SJCRH30 (cell line): ENCODE data around the gene SOWAHD. TPM values are rescaled to one million over a fixed set of nuclear protein-coding genes. Genes with fewer than 3 reads are reported as not detected.
"Not testable (repeated sequence)": the region's sequence is repeated elsewhere in the genome, so short reads cannot be mapped to it uniquely, and the experiment has no call there.

Experiments used
- DNase-seq, 2 experiments: peaks; one replicate each; pipeline ENCODE4 v3.0.0-alpha.2; 2015 to 2020
- H3K27ac ChIP-seq: fragments of 250-450 bp; sonication (Bioruptor Pico); 2 replicates; pipeline ENCODE4 v1.5.1; 2020; ENCODE audit warnings: mild to moderate bottlenecking, moderate library complexity
- H3K27me3 ChIP-seq: fragments of 250-450 bp; sonication (Bioruptor Pico); 2 replicates; pipeline ENCODE4 v1.5.1; 2020; ENCODE audit warnings: mild to moderate bottlenecking, moderate library complexity
- H3K36me3 ChIP-seq: fragments of 250-450 bp; sonication (Bioruptor Pico); 2 replicates; pipeline ENCODE4 v1.5.1; 2020; ENCODE audit warnings: mild to moderate bottlenecking, moderate library complexity
- H3K4me1 ChIP-seq: fragments of 250-450 bp; sonication (Bioruptor Pico); 2 replicates; pipeline ENCODE4 v1.5.1; 2020; ENCODE audit warnings: mild to moderate bottlenecking, moderate library complexity
- H3K4me3 ChIP-seq: fragments of 250-450 bp; sonication (Bioruptor Pico); 2 replicates; pipeline ENCODE4 v1.5.1; 2020; ENCODE audit warnings: mild to moderate bottlenecking, moderate library complexity
- H3K9me3 ChIP-seq: fragments of 250-450 bp; sonication (Bioruptor Pico); replicated peaks from 2 replicates; pipeline ENCODE4 v1.5.1; 2020; ENCODE audit warnings: mild to moderate bottlenecking, moderate library complexity
- total RNA-seq: library from RNA; depleted of rRNA; stranded (reverse); fragments of >200 nt; shearing (Covaris generic); gene quantifications from 2 replicates; pipeline ENCODE4 v1.2.3, GENCODE V29; 2014

Gene SOWAHD
- total RNA-seq, 1 experiment from 2014 or later = not detected

GRCh38 chrX:119750751-119751150 is 7.6 kb upstream of the SOWAHD start:
- not testable (repeated sequence) for H3K4me1 ChIP-seq, H3K27me3 ChIP-seq, H3K9me3 ChIP-seq, DNase-seq, H3K27ac ChIP-seq, H3K36me3 ChIP-seq, H3K4me3 ChIP-seq

GRCh38 chrX:119753001-119753400 is 5.4 kb upstream of the SOWAHD start:
- no peaks in the 10 kb centered on the region for H3K36me3 ChIP-seq
- no peak overlapping the region for H3K4me3 ChIP-seq
- no peaks in the 10 kb centered on the region for H3K9me3 ChIP-seq
- H3K27me3 ChIP-seq = no peaks in the 10 kb centered on the region
- no peak for DNase-seq
- no peak overlapping the region for H3K27ac ChIP-seq
- H3K4me1 ChIP-seq = peaks cover 17% of the 10 kb centered on the region

GRCh38 chrX:119753639-119754257 is 4.6 kb upstream of the SOWAHD start:
- Histone ChIP-seq H3K27me3 (no peaks in the 10 kb centered on the region), H3K36me3 (no peaks in the 10 kb centered on the region), H3K4me3 (no peak overlapping the region), H3K27ac (no peak overlapping the region), H3K9me3 (no peaks in the 10 kb centered on the region), H3K4me1 (peaks cover 17% of the 10 kb centered on the region)
- peak; percentile 45 to 80 for DNase-seq

GRCh38 chrX:119755981-119756533 is 2.3 kb upstream of the SOWAHD start:
- H3K27ac ChIP-seq = peak overlapping the region; percentile 35
- no peaks in the 10 kb centered on the region for H3K36me3 ChIP-seq
- DNase-seq = peak; percentile 62 to 63
- H3K4me1 ChIP-seq = peaks cover 17% of the 10 kb centered on the region
- no peaks in the 10 kb centered on the region for H3K27me3 ChIP-seq
- H3K4me3 ChIP-seq = peak overlapping the region; percentile 9; the same call in 1 of the 2 replicates
- H3K9me3 ChIP-seq = no peaks in the 10 kb centered on the region

GRCh38 chrX:119756926-119757635 is 1.3 kb upstream of the SOWAHD start:
- H3K4me1 ChIP-seq = peaks cover 17% of the 10 kb centered on the region
- no peaks in the 10 kb centered on the region for H3K36me3 ChIP-seq
- peak overlapping the region; percentile 35 for H3K27ac ChIP-seq
- no peaks in the 10 kb centered on the region for H3K27me3 ChIP-seq
- DNase-seq = no peak
- no peaks in the 10 kb centered on the region for H3K9me3 ChIP-seq
- H3K4me3 ChIP-seq = no peak overlapping the region

- Histone ChIP-seq H3K27ac (no peak overlapping the region), H3K4me3 (no peak overlapping the region), H3K27me3 (no peaks in the 10 kb centered on the region), H3K9me3 (no peaks in the 10 kb centered on the region), H3K36me3 (no peaks in the 10 kb centered on the region), H3K4me1 (peaks cover 17% of the 10 kb centered on the region)
- no peak for DNase-seq
Observed at GRCh38 chrX:119757646-119757978, 776 bp upstream of the SOWAHD start.

GRCh38 chrX:119758731-119759247 is 401 bp downstream of the SOWAHD start:
- DNase-seq = no peak
- Histone ChIP-seq H3K9me3 (no peaks in the 10 kb centered on the region), H3K4me3 (no peak overlapping the region), H3K4me1 (peaks cover 21% of the 10 kb centered on the region), H3K36me3 (no peaks in the 10 kb centered on the region), H3K27me3 (no peaks in the 10 kb centered on the region), H3K27ac (no peak overlapping the region)

- H3K9me3 ChIP-seq = no peaks in the 10 kb centered on the region
- H3K36me3 ChIP-seq = no peaks in the 10 kb centered on the region
- H3K27me3 ChIP-seq = no peaks in the 10 kb centered on the region
- H3K27ac ChIP-seq = no peak overlapping the region
- no peak for DNase-seq
- no peak overlapping the region for H3K4me3 ChIP-seq
- H3K4me1 ChIP-seq = peaks cover 22% of the 10 kb centered on the region
Observed at GRCh38 chrX:119759248-119759766, 919 bp downstream of the SOWAHD start.

GRCh38 chrX:119760026-119760877 is 1.9 kb downstream of the SOWAHD start:
- Histone ChIP-seq H3K27me3 (no peaks in the 10 kb centered on the region), H3K4me1 (peaks cover 22% of the 10 kb centered on the region), H3K27ac (no peak overlapping the region), H3K36me3 (no peaks in the 10 kb centered on the region), H3K9me3 (no peaks in the 10 kb centered on the region), H3K4me3 (no peak overlapping the region)
- DNase-seq = no peak

GRCh38 chrX:119762718-119763117 is 4.3 kb downstream of the SOWAHD start:
- Histone ChIP-seq H3K27ac (peak overlapping the region; percentile 32; the same call in 1 of the 2 replicates), H3K36me3 (no peaks in the 10 kb centered on the region), H3K4me3 (peak overlapping the region; percentile 7; the same call in 1 of the 2 replicates), H3K4me1 (peaks cover 5% of the 10 kb centered on the region; the same call in 1 of the 2 replicates), H3K9me3 (no peaks in the 10 kb centered on the region), H3K27me3 (no peaks in the 10 kb centered on the region)
- peak; percentile 57 to 65 for DNase-seq

GRCh38 chrX:119763181-119763580 is 4.8 kb downstream of the SOWAHD start:
- Histone ChIP-seq H3K36me3 (no peaks in the 10 kb centered on the region), H3K4me1 (peaks cover 6% of the 10 kb centered on the region), H3K27ac (peak overlapping the region; percentile 32; the same call in 1 of the 2 replicates), H3K27me3 (no peaks in the 10 kb centered on the region), H3K4me3 (peak overlapping the region; percentile 7; the same call in 1 of the 2 replicates), H3K9me3 (no peaks in the 10 kb centered on the region)
- peak; percentile 58 to 62 for DNase-seq

GRCh38 chrX:119763836-119764387 is 5.5 kb downstream of the SOWAHD start:
- DNase-seq = no peak
- H3K9me3 ChIP-seq = no peaks in the 10 kb centered on the region
- peak overlapping the region; percentile 32; the same call in 1 of the 2 replicates for H3K27ac ChIP-seq
- no peak overlapping the region for H3K4me3 ChIP-seq
- peaks cover 13% of the 10 kb centered on the region for H3K4me1 ChIP-seq
- H3K27me3 ChIP-seq = no peaks in the 10 kb centered on the region
- no peaks in the 10 kb centered on the region for H3K36me3 ChIP-seq

- Histone ChIP-seq H3K4me1 (peaks cover 14% of the 10 kb centered on the region), H3K27ac (peak overlapping the region; percentile 1; the same call in 1 of the 2 replicates)
- H3K36me3 ChIP-seq, H3K4me3 ChIP-seq, H3K27me3 ChIP-seq, H3K9me3 ChIP-seq: not testable (repeated sequence)
- DNase-seq = peak; percentile 49 to 70
Observed at GRCh38 chrX:119768436-119768835, 10.0 kb downstream of the SOWAHD start.

GRCh38 chrX:119769388-119769787 is 11.0 kb downstream of the SOWAHD start:
- H3K4me1 ChIP-seq, H3K36me3 ChIP-seq, H3K27me3 ChIP-seq, H3K27ac ChIP-seq, DNase-seq, H3K9me3 ChIP-seq, H3K4me3 ChIP-seq: not testable (repeated sequence)
